NOMO-1 (cell line): ENCODE measurements around the gene TMEM145.
"Not testable (repeated sequence)": the region's sequence is repeated elsewhere in the genome, so short reads cannot be mapped to it uniquely, and the experiment has no call there.

ENCODE experiments used
- DNase-seq, 2 experiments: peaks; one replicate each; lab custom pipeline; 2025; ENCODE audit not compliant: unreplicated experiment in 2 of 2; lab: John Stamatoyannopoulos, UW

The TMEM145 gene

GRCh38 chr19:42332059-42332458 lies 18.9 kb downstream of the TMEM145 start:
- no peak for DNase-seq

GRCh38 chr19:42333018-42333417 lies 19.9 kb downstream of the TMEM145 start:
- DNase-seq, result no peak

- DNase-seq, result no peak
These were observed 21.0 kb downstream of the TMEM145 start for GRCh38 chr19:42333975-42334696.

DNA sequence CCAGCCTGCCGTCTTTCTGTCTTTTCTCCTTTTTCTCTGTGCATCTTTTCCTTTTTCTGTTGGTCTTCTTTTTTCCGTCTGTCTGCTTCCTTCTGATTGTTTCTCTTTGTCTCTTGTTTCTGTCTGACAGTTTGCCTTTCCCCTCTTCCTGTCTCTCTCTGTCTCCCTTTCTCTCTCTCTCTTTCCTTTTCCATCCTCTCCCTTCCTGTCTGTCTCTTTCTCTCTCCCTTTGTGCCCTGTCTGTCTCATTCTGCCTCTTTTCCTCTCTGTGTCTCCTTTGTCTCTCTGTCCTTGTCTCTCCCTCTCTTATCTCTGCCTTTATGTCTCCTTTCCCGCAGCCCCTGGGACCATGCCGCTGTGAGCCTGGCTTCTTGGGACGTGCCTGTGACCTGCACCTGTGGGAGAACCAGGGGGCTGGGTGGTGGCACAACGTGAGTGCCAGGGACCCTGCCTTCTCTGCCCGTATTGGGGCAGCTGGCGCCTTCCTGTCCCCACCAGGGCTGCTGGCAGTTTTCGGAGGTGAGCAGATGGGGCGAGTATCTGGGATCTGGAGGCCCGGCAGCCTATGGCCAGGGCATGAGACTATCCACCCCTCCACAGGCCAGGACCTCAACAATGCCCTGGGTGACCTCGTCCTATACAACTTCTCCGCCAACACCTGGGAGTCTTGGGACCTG lies 21.7 kb downstream of the TMEM145 start:
- DNase-seq, result no peak

DNA sequence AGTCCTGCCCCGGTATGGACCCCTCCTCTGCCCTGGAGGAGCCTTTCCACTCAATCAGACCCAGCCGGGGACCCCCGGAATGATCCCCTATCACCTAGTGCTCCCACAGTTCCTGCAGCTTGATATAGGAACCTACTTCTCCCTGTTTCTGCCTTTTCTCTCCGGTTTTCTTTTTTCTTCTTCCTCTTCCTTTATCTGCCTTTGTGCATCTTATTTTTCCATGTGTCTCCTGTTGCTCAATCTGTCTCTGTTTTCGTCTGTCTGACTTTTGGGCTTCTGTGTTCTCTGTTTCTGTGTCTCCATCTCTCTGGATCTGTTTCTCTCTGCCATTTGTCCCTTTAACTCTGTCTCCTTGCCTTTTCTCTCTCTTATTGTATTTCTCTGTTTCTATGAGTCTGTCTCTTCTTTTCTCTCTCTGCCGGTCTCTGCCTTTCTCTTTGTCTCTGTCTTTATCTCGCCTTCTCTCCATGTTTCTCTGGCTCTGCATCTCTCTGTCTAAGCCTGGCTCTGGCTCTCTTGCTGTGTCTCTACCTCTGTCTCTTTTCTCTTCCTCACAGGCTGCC lies 22.3 kb downstream of the TMEM145 start:
- DNase-seq, result no peak

GRCh38 chr19:42335971-42336370 lies 22.9 kb downstream of the TMEM145 start:
- no peak for DNase-seq

GRCh38 chr19:42339126-42339860 lies 26.2 kb downstream of the TMEM145 start:
- not testable (repeated sequence) for DNase-seq

DNA sequence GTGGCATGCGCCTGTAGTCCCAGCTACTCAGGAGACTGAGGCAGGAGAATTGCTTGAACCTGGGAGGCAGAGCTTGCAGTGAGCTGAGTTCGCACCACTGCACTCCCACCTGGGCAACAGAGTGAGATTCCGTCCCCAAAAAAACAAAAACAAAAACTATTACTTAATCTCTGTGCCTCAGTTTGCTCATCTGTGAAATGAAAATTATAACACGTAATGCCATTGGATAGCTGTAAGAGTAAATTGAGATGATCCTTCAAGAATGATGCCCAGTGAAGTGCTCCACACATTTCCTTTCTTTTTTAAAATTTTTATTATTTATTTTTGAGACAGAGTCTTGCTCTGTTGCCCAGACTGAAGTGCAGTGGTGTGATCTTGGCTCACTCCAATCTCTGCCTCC lies 26.8 kb downstream of the TMEM145 start:
- DNase-seq, result not testable (repeated sequence)

GRCh38 chr19:42343344-42344110 lies 30.4 kb downstream of the TMEM145 start:
- DNase-seq, result no peak

DNA sequence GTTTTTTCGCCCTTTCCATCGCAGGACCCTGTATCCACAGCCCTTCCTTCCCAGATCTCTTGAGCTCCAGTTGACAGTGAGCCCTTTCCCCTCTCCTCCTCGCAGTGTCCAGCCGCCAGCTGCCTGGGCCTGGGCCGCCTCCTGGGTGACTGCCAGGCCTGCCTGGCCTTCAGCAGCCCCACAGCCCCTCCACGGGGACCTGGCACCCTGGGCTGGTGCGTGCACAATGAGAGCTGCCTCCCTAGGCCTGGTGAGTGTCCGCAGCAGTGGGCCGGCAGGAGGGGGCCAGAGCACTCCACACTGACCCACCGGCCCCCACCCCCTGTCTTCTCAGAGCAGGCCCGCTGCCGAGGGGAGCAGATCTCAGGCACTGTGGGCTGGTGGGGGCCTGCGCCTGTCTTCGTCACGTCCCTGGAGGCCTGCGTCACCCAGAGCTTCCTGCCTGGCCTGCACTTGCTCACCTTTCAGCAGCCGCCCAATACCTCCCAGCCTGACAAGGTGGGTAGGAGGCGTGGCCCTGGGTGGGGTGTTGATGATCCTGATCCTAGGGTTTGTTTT lies 31.3 kb downstream of the TMEM145 start:
- DNase-seq, result no peak

DNA sequence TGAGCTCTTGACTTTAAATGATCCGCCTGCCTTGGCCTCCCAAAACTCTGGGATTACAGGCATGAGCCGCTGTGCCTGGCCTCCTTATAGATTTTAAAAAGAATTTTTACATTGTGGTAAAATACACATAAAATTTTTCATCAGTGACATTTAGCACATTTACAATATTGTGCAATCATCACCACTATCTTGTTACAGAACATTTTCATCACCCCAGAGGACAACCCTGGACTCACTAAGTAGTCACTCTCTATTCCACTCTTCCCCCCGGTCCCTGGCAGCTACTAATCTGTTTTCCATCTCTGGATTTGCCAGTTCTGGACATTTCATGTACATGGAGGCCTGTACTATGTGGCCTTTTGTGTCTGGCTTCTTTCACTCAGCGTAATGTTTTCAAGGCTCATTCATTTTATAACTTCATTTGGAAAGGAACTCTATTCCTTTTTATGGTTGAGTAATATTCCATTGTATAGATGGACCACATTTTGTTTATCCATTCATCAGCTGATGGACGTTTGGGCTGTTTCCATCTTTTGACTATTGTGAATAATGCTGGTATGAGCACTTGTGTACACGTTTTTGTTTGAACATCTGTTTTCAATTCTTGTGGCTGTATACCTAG lies 32.2 kb downstream of the TMEM145 start:
- DNase-seq, result no peak

GRCh38 chr19:42348211-42348610 lies 35.1 kb downstream of the TMEM145 start:
- DNase-seq, result no peak

DNA sequence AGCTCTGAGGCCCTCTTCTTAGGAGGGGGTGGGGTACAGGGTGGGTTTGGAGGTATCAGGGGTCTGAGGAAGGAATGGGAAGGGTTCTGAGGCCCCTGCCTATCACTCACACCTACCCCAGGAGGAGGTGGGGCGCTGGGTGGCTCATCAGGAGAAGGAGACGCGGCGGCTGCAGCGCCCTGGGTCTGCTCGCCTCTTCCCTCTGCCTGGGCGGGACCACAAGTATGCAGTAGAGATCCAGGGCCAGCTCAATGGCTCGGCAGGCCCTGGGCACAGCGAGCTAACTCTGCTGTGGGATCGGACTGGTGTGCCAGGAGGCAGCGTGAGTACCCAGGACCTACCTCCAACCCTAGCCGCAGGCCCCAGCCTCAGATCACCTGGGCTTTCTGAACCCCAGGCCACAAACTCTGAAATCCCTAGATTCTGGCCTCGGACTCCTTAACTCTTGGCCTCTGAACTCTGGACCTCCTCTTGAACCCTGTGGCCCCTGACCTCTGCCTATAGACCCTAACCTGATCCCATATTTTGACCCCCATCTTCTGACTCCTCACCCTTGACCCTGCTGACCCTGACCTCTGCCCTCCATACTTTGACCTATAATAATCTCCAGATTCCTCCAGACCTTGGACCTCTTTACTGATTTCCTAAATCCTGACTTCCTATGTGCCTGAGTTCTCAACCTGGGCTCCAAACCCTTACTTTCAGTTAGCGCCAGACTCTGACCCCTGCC lies 36.4 kb downstream of the TMEM145 start:
- no peak for DNase-seq

DNA sequence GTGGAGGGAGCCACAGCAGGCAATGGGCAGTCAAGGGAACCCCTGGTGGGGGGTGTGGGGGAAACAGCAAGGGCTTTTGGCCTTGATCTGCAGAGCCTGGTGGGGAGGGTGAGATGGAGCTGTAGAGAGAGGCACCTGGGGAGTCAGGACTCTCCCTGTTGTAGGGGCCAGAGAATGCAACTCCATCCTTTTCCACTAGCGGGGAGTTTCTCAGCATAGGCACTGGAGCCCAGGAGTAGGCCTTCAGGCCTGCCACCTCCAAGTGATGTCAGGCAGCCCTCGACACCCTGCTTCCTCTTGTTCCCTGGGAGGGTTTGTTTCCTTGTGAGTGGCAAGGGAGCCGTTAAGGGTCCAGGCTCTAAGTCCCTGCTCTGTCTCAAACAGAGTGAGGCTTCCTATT lies 37.3 kb downstream of the TMEM145 start:
- DNase-seq, result no peak

- no peak for DNase-seq
These were observed 38.1 kb downstream of the TMEM145 start for GRCh38 chr19:42351079-42351735.

DNA sequence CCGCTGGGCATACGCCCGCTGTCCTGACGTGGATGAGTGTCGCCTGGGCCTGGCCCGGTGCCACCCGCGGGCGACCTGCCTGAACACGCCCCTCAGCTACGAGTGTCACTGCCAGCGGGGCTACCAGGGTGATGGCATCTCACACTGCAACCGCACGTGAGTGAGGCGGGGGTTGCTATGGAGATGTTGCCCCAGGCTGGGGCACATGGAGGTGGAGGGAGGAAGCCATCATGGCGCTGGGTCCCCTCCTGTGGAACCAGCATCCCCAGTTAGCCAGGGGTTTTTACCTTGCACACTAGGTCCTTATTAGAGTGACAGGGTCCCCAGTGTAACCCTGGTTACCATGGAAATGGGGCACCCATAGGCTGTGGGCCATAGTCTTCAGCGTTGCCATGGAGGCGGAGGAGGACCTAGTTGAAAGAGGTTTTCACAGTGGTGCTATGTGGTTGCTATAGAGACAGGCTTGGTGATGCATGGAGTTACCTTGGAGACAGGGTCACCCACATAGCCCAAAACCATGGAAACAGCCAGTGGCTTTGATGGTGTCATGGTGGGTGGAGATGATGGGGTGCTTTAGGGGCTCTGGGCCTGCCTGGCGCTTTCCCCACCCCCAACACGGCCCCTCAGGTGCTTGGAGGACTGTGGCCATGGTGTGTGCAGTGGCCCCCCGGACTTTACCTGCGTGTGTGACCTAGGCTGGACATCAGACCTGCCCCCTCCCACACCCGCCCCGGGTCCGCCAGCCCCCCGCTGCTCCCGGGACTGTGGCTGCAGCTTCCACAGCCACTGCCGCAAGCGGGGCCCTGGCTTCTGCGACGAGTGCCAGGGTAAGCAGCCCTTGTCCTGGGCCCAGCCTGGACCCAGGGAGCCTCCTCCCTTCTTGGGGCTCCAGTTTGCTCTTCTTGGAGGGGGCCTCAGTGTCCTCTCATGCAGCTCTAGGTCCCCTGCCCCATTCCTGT lies 39.5 kb downstream of the TMEM145 start:
- DNase-seq, result no peak

GRCh38 chr19:42353341-42354015 lies 40.4 kb downstream of the TMEM145 start:
- no peak for DNase-seq
